Karpas-422 (cell line): ENCODE data around the gene ERN1. TPM values are rescaled to one million over a fixed set of nuclear protein-coding genes. Genes with fewer than 3 reads are reported as not detected.

Experiments used
- DNase-seq: peaks from one replicate; pipeline ENCODE4 v3.0.0-alpha.2; 2015
- H2AFZ ChIP-seq: fragments of 200-600 bp; sonication (generic); 2 replicates; pipeline ENCODE4 v1.6.1; 2014; ENCODE audit warnings: antibody characterized with exemption, low read length, mixed read lengths
- H3K27ac ChIP-seq: fragments of 200-600 bp; sonication (generic); 2 replicates; pipeline ENCODE4 v1.5.1; 2014; ENCODE audit warnings: mild to moderate bottlenecking, low read length, moderate library complexity
- H3K27me3 ChIP-seq: fragments of 200-600 bp; sonication (generic); 2 replicates; pipeline ENCODE4 v1.6.1; 2014; ENCODE audit warnings: low read length, mixed read lengths
- H3K36me3 ChIP-seq: fragments of 200-600 bp; sonication (generic); 2 replicates; pipeline ENCODE4 v1.6.1; 2014; ENCODE audit warnings: low read length, mixed read lengths; ENCODE audit not compliant: insufficient read depth
- H3K4me1 ChIP-seq: fragments of 200-600 bp; sonication (generic); 2 replicates; pipeline ENCODE4 v1.6.1; 2014; ENCODE audit warnings: mild to moderate bottlenecking, low read length, mixed read lengths
- H3K4me2 ChIP-seq: fragments of 200-600 bp; sonication (generic); 2 replicates; pipeline ENCODE4 v1.6.1; 2014; ENCODE audit warnings: low read length, low read depth, mild to moderate bottlenecking; ENCODE audit not compliant: poor library complexity, severe bottlenecking
- H3K4me3 ChIP-seq: fragments of 200-600 bp; sonication (generic); 2 replicates; pipeline ENCODE4 v1.5.1; 2014; ENCODE audit warnings: mild to moderate bottlenecking, antibody characterized with exemption, low read length, mixed read lengths
- H3K79me2 ChIP-seq: fragments of 200-600 bp; sonication (generic); 2 replicates; pipeline ENCODE4 v1.6.1; 2014; ENCODE audit warnings: mild to moderate bottlenecking, low read length, mixed read lengths
- H3K9ac ChIP-seq: fragments of 200-600 bp; sonication (generic); 2 replicates; pipeline ENCODE4 v1.6.0; 2014; ENCODE audit warnings: low read length
- H3K9me2 ChIP-seq: fragments of 200-600 bp; sonication (generic), shearing (Covaris generic); replicated peaks from 2 replicates; pipeline ENCODE4 v1.6.0; 2014; ENCODE audit warnings: mild to moderate bottlenecking, low read length, moderate library complexity; ENCODE audit not compliant: insufficient read depth
- H3K9me3 ChIP-seq: fragments of 300-700, 200-600 bp; sonication (generic); 2 replicates; pipeline ENCODE4 v1.6.1; 2014; ENCODE audit warnings: low read length, mixed read lengths
- H4K20me1 ChIP-seq: fragments of 200-600 bp; sonication (generic); 2 replicates; pipeline ENCODE4 v1.6.1; 2014; ENCODE audit warnings: mild to moderate bottlenecking, antibody characterized with exemption, low read length, low read depth; ENCODE audit not compliant: insufficient read depth
- total RNA-seq: library from RNA; depleted of rRNA; stranded (reverse); fragments of >200 nt; shearing (Covaris generic); gene quantifications from 2 replicates; pipeline ENCODE4 v1.2.3, GENCODE V29; 2014; ENCODE audit warnings: low replicate concordance

Gene ERN1
- total RNA-seq, 1 experiment from 2014 or later = 1.9 TPM

GRCh38 chr17:64084940-64085649, 44.8 kb downstream of the ERN1 start:
- H4K20me1 ChIP-seq = no peaks in the 10 kb centered on the region
- no peaks in the 10 kb centered on the region for H3K79me2 ChIP-seq
- no peaks in the 10 kb centered on the region for H3K9me2 ChIP-seq
- no peak overlapping the region for H3K4me2 ChIP-seq
- no peaks in the 10 kb centered on the region for H3K27me3 ChIP-seq
- H3K9me3 ChIP-seq = no peaks in the 10 kb centered on the region
- no peak overlapping the region for H3K27ac ChIP-seq
- no peak for DNase-seq
- H2AFZ ChIP-seq = no peak overlapping the region
- H3K4me3 ChIP-seq = no peak overlapping the region
- H3K4me1 ChIP-seq = no peaks in the 10 kb centered on the region
- H3K36me3 ChIP-seq = no peaks in the 10 kb centered on the region
- no peak overlapping the region for H3K9ac ChIP-seq

GRCh38 chr17:64084086-64084939, 45.6 kb downstream of the ERN1 start:
- H3K79me2 ChIP-seq = no peaks in the 10 kb centered on the region
- H3K4me2 ChIP-seq = no peak overlapping the region
- H3K4me3 ChIP-seq = no peak overlapping the region
- H3K9me3 ChIP-seq = no peaks in the 10 kb centered on the region
- H4K20me1 ChIP-seq = no peaks in the 10 kb centered on the region
- H3K36me3 ChIP-seq = no peaks in the 10 kb centered on the region
- H2AFZ ChIP-seq = no peak overlapping the region
- H3K27me3 ChIP-seq = no peaks in the 10 kb centered on the region
- no peaks in the 10 kb centered on the region for H3K4me1 ChIP-seq
- DNase-seq = no peak
- H3K27ac ChIP-seq = no peak overlapping the region
- H3K9me2 ChIP-seq = no peaks in the 10 kb centered on the region
- no peak overlapping the region for H3K9ac ChIP-seq

GRCh38 chr17:64083563-64084085, 46.3 kb downstream of the ERN1 start:
- DNase-seq = no peak
- Histone ChIP-seq H3K9ac (no peak overlapping the region), H3K27ac (no peak overlapping the region), H3K79me2 (no peaks in the 10 kb centered on the region), H3K9me2 (no peaks in the 10 kb centered on the region), H3K27me3 (no peaks in the 10 kb centered on the region), H3K9me3 (no peaks in the 10 kb centered on the region), H2AFZ (no peak overlapping the region), H3K4me3 (no peak overlapping the region), H3K4me1 (no peaks in the 10 kb centered on the region), H3K4me2 (no peak overlapping the region), H3K36me3 (no peaks in the 10 kb centered on the region), H4K20me1 (no peaks in the 10 kb centered on the region)

- Histone ChIP-seq H3K27me3 (no peaks in the 10 kb centered on the region), H2AFZ (no peak overlapping the region), H3K4me1 (no peaks in the 10 kb centered on the region), H3K9me3 (no peaks in the 10 kb centered on the region), H3K36me3 (no peaks in the 10 kb centered on the region), H3K9me2 (no peaks in the 10 kb centered on the region), H3K27ac (no peak overlapping the region), H4K20me1 (no peaks in the 10 kb centered on the region), H3K9ac (no peak overlapping the region), H3K4me2 (no peak overlapping the region), H3K4me3 (no peak overlapping the region), H3K79me2 (no peaks in the 10 kb centered on the region)
- DNase-seq = no peak
Observed at GRCh38 chr17:64083093-64083492, 46.9 kb downstream of the ERN1 start.

- no peaks in the 10 kb centered on the region for H3K9me2 ChIP-seq
- H3K27ac ChIP-seq = no peak overlapping the region
- no peaks in the 10 kb centered on the region for H4K20me1 ChIP-seq
- H3K4me3 ChIP-seq = no peak overlapping the region
- H3K27me3 ChIP-seq = no peaks in the 10 kb centered on the region
- no peaks in the 10 kb centered on the region for H3K79me2 ChIP-seq
- no peak for DNase-seq
- no peaks in the 10 kb centered on the region for H3K36me3 ChIP-seq
- no peaks in the 10 kb centered on the region for H3K9me3 ChIP-seq
- no peaks in the 10 kb centered on the region for H3K4me1 ChIP-seq
- no peak overlapping the region for H3K4me2 ChIP-seq
- no peak overlapping the region for H2AFZ ChIP-seq
- H3K9ac ChIP-seq = no peak overlapping the region
Observed at GRCh38 chr17:64081802-64082799, 47.8 kb downstream of the ERN1 start.

GRCh38 chr17:64080174-64080618, 49.7 kb downstream of the ERN1 start:
- no peaks in the 10 kb centered on the region for H3K36me3 ChIP-seq
- H3K4me1 ChIP-seq = peaks cover 12% of the 10 kb centered on the region
- no peaks in the 10 kb centered on the region for H3K9me2 ChIP-seq
- H3K4me2 ChIP-seq = no peak overlapping the region
- no peak overlapping the region for H3K27ac ChIP-seq
- H3K27me3 ChIP-seq = no peaks in the 10 kb centered on the region
- no peak overlapping the region for H3K4me3 ChIP-seq
- H3K9ac ChIP-seq = no peak overlapping the region
- no peaks in the 10 kb centered on the region for H3K9me3 ChIP-seq
- no peak for DNase-seq
- H4K20me1 ChIP-seq = no peaks in the 10 kb centered on the region
- no peaks in the 10 kb centered on the region for H3K79me2 ChIP-seq
- no peak overlapping the region for H2AFZ ChIP-seq

- Histone ChIP-seq H3K27me3 (no peaks in the 10 kb centered on the region), H3K79me2 (no peaks in the 10 kb centered on the region), H3K27ac (no peak overlapping the region), H3K9me2 (no peaks in the 10 kb centered on the region), H3K4me2 (no peak overlapping the region), H3K9ac (no peak overlapping the region), H3K4me3 (no peak overlapping the region), H3K4me1 (peaks cover 30% of the 10 kb centered on the region), H3K9me3 (no peaks in the 10 kb centered on the region), H2AFZ (no peak overlapping the region), H4K20me1 (no peaks in the 10 kb centered on the region), H3K36me3 (no peaks in the 10 kb centered on the region)
- DNase-seq = no peak
Observed at GRCh38 chr17:64077379-64077778, 52.6 kb downstream of the ERN1 start.
